Measurements from ENCODE around the gene LAD1.

The LAD1 gene

DNA sequence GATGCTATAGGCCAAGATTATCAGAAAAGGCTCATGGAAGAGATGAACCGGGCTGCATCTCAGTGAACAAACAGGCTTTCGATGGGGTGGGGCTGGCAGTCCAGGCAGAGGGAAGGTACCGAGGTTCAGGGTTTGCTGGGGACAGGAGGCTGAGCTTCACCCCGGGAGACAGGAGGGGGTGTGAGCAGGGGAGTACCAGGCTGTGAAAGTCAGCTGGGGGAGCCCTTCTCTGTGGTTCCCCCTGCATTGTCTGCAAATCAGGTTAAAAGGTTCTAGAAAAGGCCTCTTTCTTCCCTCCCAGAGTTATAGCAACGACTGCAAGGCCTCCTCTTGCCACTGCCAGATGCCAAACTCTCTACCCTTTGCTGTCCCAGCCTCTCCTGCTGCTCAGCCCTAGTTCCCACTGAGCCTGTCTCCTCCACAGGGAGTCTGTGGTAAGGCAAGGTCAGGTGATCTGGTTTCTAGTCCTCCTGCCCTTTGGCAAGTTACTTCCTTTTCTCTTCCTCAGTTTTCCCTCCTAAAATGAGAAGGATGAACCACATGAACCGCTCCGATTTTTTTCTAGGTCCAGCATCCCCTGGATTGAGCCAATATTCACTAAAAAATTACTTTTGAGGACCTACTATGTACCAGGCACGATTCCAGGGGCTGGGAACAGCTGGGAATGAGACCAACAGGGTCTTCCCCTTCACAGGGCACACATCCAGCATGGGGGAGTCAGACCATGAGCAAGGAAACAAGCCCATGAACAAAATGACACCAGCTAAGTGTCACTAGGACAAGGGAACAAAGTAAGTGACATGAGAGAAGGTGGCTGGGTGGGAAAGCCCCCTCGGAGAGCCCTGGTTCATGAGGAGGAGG, 7.2 kb downstream of the LAD1 start:
- no peaks in the 10 kb centered on the region for H3K9me2 ChIP-seq (replicated peaks; ENCODE audit: control insufficient read depth, low read length)
- no peaks in the 10 kb centered on the region for H3K9me3 ChIP-seq (ENCODE audit: control insufficient read depth, insufficient read depth, low read length)
- no peaks in the 10 kb centered on the region for H3K36me3 ChIP-seq (ENCODE audit: control insufficient read depth, low read length)
- H3K4me3 ChIP-seq (ENCODE audit: low read length), result no peak overlapping the region
- H3F3A ChIP-seq (ENCODE audit: control insufficient read depth, insufficient read depth), result no peaks in the 10 kb centered on the region
- H3K79me2 ChIP-seq (ENCODE audit: control insufficient read depth, low read length), result no peaks in the 10 kb centered on the region
- no peaks in the 10 kb centered on the region for H3K4me1 ChIP-seq (ENCODE audit: control insufficient read depth, low read length)
- no peak overlapping the region for H3K4me2 ChIP-seq (ENCODE audit: low read length)
- H3K27ac ChIP-seq (ENCODE audit: low read depth, low read length), result no peak overlapping the region
- no peak for TF ChIP-seq EZH2phosphoT487 (IDR thresholded peaks at IDR 0.05; ENCODE audit: borderline replicate concordance, low read length)
- TF ChIP-seq, protein P1, sequence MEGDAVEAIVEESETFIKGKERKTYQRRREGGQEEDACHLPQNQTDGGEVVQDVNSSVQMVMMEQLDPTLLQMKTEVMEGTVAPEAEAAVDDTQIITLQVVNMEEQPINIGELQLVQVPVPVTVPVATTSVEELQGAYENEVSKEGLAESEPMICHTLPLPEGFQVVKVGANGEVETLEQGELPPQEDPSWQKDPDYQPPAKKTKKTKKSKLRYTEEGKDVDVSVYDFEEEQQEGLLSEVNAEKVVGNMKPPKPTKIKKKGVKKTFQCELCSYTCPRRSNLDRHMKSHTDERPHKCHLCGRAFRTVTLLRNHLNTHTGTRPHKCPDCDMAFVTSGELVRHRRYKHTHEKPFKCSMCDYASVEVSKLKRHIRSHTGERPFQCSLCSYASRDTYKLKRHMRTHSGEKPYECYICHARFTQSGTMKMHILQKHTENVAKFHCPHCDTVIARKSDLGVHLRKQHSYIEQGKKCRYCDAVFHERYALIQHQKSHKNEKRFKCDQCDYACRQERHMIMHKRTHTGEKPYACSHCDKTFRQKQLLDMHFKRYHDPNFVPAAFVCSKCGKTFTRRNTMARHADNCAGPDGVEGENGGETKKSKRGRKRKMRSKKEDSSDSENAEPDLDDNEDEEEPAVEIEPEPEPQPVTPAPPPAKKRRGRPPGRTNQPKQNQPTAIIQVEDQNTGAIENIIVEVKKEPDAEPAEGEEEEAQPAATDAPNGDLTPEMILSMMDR (IDR thresholded peaks at IDR 0.05; ENCODE audit: low read depth, low read length, poor library complexity, severe bottlenecking), result no peak
- H4K20me1 ChIP-seq (ENCODE audit: control insufficient read depth, insufficient read depth, low read depth, low read length), result no peaks in the 10 kb centered on the region
- H3K27me3 ChIP-seq (ENCODE audit: control insufficient read depth, low read length), result peaks cover 3% of the 10 kb centered on the region

DNA sequence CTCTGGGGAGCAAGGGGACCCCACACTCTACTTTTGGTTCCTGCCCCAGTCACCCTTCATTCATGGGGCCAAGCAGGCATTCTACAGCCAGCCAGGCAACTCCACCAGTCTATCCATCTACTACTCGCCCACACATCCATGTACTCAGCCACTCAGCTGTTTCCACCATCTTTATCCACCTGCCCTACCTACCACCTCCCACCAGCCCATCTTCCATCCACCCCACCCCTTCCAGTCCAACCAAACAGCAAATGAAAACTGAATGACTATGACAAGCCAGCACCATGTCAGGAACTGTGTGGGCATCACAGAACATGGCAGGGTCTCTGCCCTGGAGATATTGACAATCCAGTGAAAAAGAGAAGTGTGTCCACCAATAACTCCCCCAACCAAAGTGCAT, 7.9 kb downstream of the LAD1 start:
- H3K79me2 ChIP-seq (ENCODE audit: control insufficient read depth, low read length), result no peaks in the 10 kb centered on the region
- H4K20me1 ChIP-seq (ENCODE audit: control insufficient read depth, insufficient read depth, low read depth, low read length), result no peaks in the 10 kb centered on the region
- H3F3A ChIP-seq (ENCODE audit: control insufficient read depth, insufficient read depth), result no peaks in the 10 kb centered on the region
- no peaks in the 10 kb centered on the region for H3K9me2 ChIP-seq (replicated peaks; ENCODE audit: control insufficient read depth, low read length)
- no peak overlapping the region for H3K4me2 ChIP-seq (ENCODE audit: low read length)
- no peak overlapping the region for H3K27ac ChIP-seq (ENCODE audit: low read depth, low read length)
- no peaks in the 10 kb centered on the region for H3K9me3 ChIP-seq (ENCODE audit: control insufficient read depth, insufficient read depth, low read length)
- H3K4me1 ChIP-seq (ENCODE audit: control insufficient read depth, low read length), result no peaks in the 10 kb centered on the region
- H3K27me3 ChIP-seq (ENCODE audit: control insufficient read depth, low read length), result peaks cover 3% of the 10 kb centered on the region
- TF ChIP-seq, protein P1 (IDR thresholded peaks at IDR 0.05; ENCODE audit: low read depth, low read length, poor library complexity, severe bottlenecking), result no peak
- TF ChIP-seq EZH2phosphoT487 (IDR thresholded peaks at IDR 0.05; ENCODE audit: borderline replicate concordance, low read length), result no peak
- no peaks in the 10 kb centered on the region for H3K36me3 ChIP-seq (ENCODE audit: control insufficient read depth, low read length)
- H3K4me3 ChIP-seq (ENCODE audit: low read length), result no peak overlapping the region

DNA sequence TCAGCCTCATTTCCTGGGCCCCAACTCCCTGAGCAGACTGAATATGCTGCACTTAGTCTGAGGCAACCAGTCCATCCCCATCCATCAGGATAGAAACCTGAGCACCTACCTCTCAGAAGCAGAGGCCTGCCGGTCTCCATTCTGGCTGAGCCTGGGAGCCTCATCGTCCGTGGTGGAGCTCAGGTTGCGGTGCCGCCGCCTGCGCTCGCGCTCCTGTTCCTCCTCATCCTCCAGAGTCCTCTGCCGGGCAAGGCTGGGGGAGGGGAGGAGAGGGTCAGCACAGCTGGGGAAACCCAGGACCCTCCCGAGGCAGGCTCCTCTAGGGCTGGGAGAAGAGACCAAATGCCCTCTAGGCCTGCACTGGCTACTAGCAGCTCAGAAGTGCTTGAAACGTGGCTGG, 10.1 kb downstream of the LAD1 start:
- Histone ChIP-seq H3K36me3 (ENCODE audit: control insufficient read depth, low read length) (no peaks in the 10 kb centered on the region), H3K9me3 (ENCODE audit: control insufficient read depth, insufficient read depth, low read length) (no peaks in the 10 kb centered on the region), H4K20me1 (ENCODE audit: control insufficient read depth, insufficient read depth, low read depth, low read length) (no peaks in the 10 kb centered on the region), H3K27ac (ENCODE audit: low read depth, low read length) (no peak overlapping the region), H3K9me2 (replicated peaks; ENCODE audit: control insufficient read depth, low read length) (no peaks in the 10 kb centered on the region), H3K4me3 (ENCODE audit: low read length) (no peak overlapping the region), H3F3A (ENCODE audit: control insufficient read depth, insufficient read depth) (no peaks in the 10 kb centered on the region), H3K27me3 (ENCODE audit: control insufficient read depth, low read length) (peaks cover 6% of the 10 kb centered on the region; the same call in 1 of the 2 replicates), H3K4me1 (ENCODE audit: control insufficient read depth, low read length) (no peaks in the 10 kb centered on the region), H3K4me2 (ENCODE audit: low read length) (no peak overlapping the region), H3K79me2 (ENCODE audit: control insufficient read depth, low read length) (no peaks in the 10 kb centered on the region)
- TF ChIP-seq EZH2phosphoT487 (IDR thresholded peaks at IDR 0.05; ENCODE audit: borderline replicate concordance, low read length), result no peak
- TF ChIP-seq, protein P1 (IDR thresholded peaks at IDR 0.05; ENCODE audit: low read depth, low read length, poor library complexity, severe bottlenecking), result no peak

All from DOHH2 (cell line).